D721Med (cell line): Measurements from ENCODE around the gene THAP7.

Experiments
- DNase-seq: peaks from one replicate; pipeline ENCODE4 v3.0.0; 2011; ENCODE audit warnings: low spot score; ENCODE audit not compliant: insufficient read length
- FAIRE-seq: peaks from 2 replicates; lab custom pipeline; 2011; peaks lifted over from hg19 to GRCh38; lab: Jason Lieb, UNC
- CTCF ChIP-seq: IDR thresholded peaks from 2 replicates; pipeline ENCODE4 v1.5.1; 2012; ENCODE audit warnings: mild to moderate bottlenecking, control low read depth; ENCODE audit not compliant: insufficient read depth; ENCODE audit errors: missing control alignments

Gene THAP7

GRCh38 chr22:20980938-20981722 lies 20.8 kb downstream of the THAP7 start:
- DNase-seq (no peak), FAIRE-seq (no peak)
- TF ChIP-seq CTCF = no peak

- FAIRE-seq = no peak
- no peak for TF ChIP-seq CTCF
- DNase-seq = no peak
Observed at GRCh38 chr22:20980523-20980922, 21.4 kb downstream of the THAP7 start.

- no peak for DNase-seq
- no peak for TF ChIP-seq CTCF
- no peak for FAIRE-seq
Observed at GRCh38 chr22:20979940-20980453, 21.9 kb downstream of the THAP7 start.

GRCh38 chr22:20979243-20979809 lies 22.6 kb downstream of the THAP7 start:
- FAIRE-seq = no peak
- TF ChIP-seq CTCF = no peak

GRCh38 chr22:20978419-20978818 lies 23.5 kb downstream of the THAP7 start:
- DNase-seq = no peak
- no peak for FAIRE-seq
- TF ChIP-seq CTCF = no peak

More at GRCh38 chr22:20979243-20979809, 22.6 kb downstream of the THAP7 start:
- DNase-seq = no peak

GRCh38 chr22:20977516-20978170 lies 24.3 kb downstream of the THAP7 start:
- no peak for TF ChIP-seq CTCF
- no peak for DNase-seq
- FAIRE-seq = no peak
